HepG2 (cell line): Measurements from ENCODE around the gene DENND4C. TPM values are rescaled to one million over a fixed set of nuclear protein-coding genes. Genes with fewer than 3 reads are reported as not detected.

Experiments used
- ATF7 ChIP-seq, 2 experiments: fragments of 450-650 bp in 1 of 2; sonication (generic) in 1 of 2; formaldehyde crosslinking in 1 of 2; IDR thresholded peaks; 2 replicates each; pipeline versions ENCODE4 v1.4.0 to v1.6.1; 2016 to 2020; ENCODE audit warnings: antibody characterized with exemption in 1 of 2, mild to moderate bottlenecking in 1 of 2, missing genetic modification reagents in 1 of 2
- HDAC2 ChIP-seq: sonication (generic); formaldehyde crosslinking; IDR thresholded peaks from 2 replicates; pipeline ENCODE4 v1.4.0; 2020; ENCODE audit warnings: missing genetic modification reagents
- HMG20B ChIP-seq: conservative IDR thresholded peaks from 2 replicates; pipeline ENCODE4 v1.6.1; 2016; ENCODE audit warnings: missing genetic modification reagents, missing compliant biosample characterization
- HMGXB3 ChIP-seq: sonication (generic); formaldehyde crosslinking; IDR thresholded peaks from 2 replicates; pipeline ENCODE4 v1.4.0; 2020; ENCODE audit warnings: missing genetic modification reagents, borderline replicate concordance
- ISX ChIP-seq: sonication (generic); formaldehyde crosslinking; conservative IDR thresholded peaks from 2 replicates; pipeline ENCODE4 v1.5.0; 2020; ENCODE audit warnings: missing genetic modification reagents
- KDM6A ChIP-seq: IDR thresholded peaks from 2 replicates; pipeline ENCODE4 v1.6.1; 2016; ENCODE audit warnings: low read depth
- NBN ChIP-seq: fragments of 450-650 bp; conservative IDR thresholded peaks from 2 replicates; pipeline ENCODE4 v1.6.1; 2017
- NFKB2 ChIP-seq: sonication (generic); formaldehyde crosslinking; IDR thresholded peaks from 2 replicates; pipeline ENCODE4 v1.4.0; 2020; ENCODE audit warnings: missing genetic modification reagents, borderline replicate concordance
- SIN3B ChIP-seq: fragments of 150-350 bp; IDR thresholded peaks from 2 replicates; pipeline ENCODE4 v1.6.1; 2014; ENCODE audit warnings: low read length
- SRF ChIP-seq: IDR thresholded peaks from 2 replicates; pipeline ENCODE4 v1.6.1; 2011; ENCODE audit warnings: mild to moderate bottlenecking, low read depth, low read length, moderate library complexity
- STAT6 ChIP-seq: sonication (generic); formaldehyde crosslinking; IDR thresholded peaks from 2 replicates; pipeline ENCODE4 v1.4.0; 2020; ENCODE audit warnings: missing genetic modification reagents, mild to moderate bottlenecking, borderline replicate concordance
- ZBTB20 ChIP-seq: sonication (generic); formaldehyde crosslinking; IDR thresholded peaks from 2 replicates; pipeline ENCODE4 v1.8.1; 2023; ENCODE audit warnings: missing genetic modification reagents, low read depth, mild to moderate bottlenecking, borderline replicate concordance
- ZBTB43 ChIP-seq: sonication (generic); formaldehyde crosslinking; conservative IDR thresholded peaks from 2 replicates; pipeline ENCODE4 v1.4.0; 2020; ENCODE audit warnings: missing genetic modification reagents
- ZFP82 ChIP-seq: sonication (generic); formaldehyde crosslinking; IDR thresholded peaks from 2 replicates; pipeline ENCODE4 v1.5.1; 2020; ENCODE audit warnings: mild to moderate bottlenecking, missing genetic modification reagents, borderline replicate concordance
- ZNF354B ChIP-seq: sonication (generic); formaldehyde crosslinking; IDR thresholded peaks from 2 replicates; pipeline ENCODE4 v1.8.0; 2022; ENCODE audit warnings: mild to moderate bottlenecking, missing genetic modification reagents
- ZNF431 ChIP-seq: sonication (generic); formaldehyde crosslinking; IDR thresholded peaks from 2 replicates; pipeline ENCODE4 v1.9.0; 2022; ENCODE audit warnings: missing genetic modification reagents, low read depth, mild to moderate bottlenecking, borderline replicate concordance
- ZNF546 ChIP-seq: sonication (generic); formaldehyde crosslinking; conservative IDR thresholded peaks from 2 replicates; pipeline ENCODE4 v1.8.1; 2023; ENCODE audit warnings: mild to moderate bottlenecking, missing genetic modification reagents
- ZNF574 ChIP-seq: sonication (generic); formaldehyde crosslinking; IDR thresholded peaks from 2 replicates; pipeline ENCODE4 v1.4.0; 2020; ENCODE audit warnings: missing genetic modification reagents
- polyA plus RNA-seq, 8 experiments: library from polyadenylated mRNA; depleted of rRNA in 3 of 8; stranded (reverse) in 7 of 8; unstranded in 1 of 8; fragments of >200 nt; fragmentation: Illumina TruSeq in 4 of 8; extraction: Trizol in 4 of 8; gene quantifications; 2 replicates each; pipeline versions ENCODE4 v1.2.1 to v1.2.3, GENCODE V29; 2011 to 2016; ENCODE audit warnings: low read depth in 4 of 8, missing spikeins in 1 of 8, mixed read lengths in 1 of 8; ENCODE audit not compliant: insufficient read depth in 1 of 8
- total RNA-seq, 5 experiments: library from RNA; depleted of rRNA; stranded (reverse); fragments of >200 nt; fragmentation: Illumina TruSeq; extraction: Trizol; gene quantifications; 2 replicates each; pipeline ENCODE4 v1.2.3, GENCODE V29; 2016; ENCODE audit warnings: low read depth in 1 of 5

Gene DENND4C
- total and polyA plus RNA-seq, 2 of the 13 experiments (the other 11 are each of a cell fraction or from before 2014, with no cell fraction given) = 19.1 to 27.2 TPM

GRCh38 chr9:19230355-19231125 is at the start of gene DENND4C (continued):
- TF ChIP-seq ZNF574 (CRISPR knock-in tag) = peak; percentile 55
- no peak for TF ChIP-seq ISX (CRISPR knock-in tag)
- TF ChIP-seq ZFP82 (CRISPR knock-in tag) = 0 out of 2 replicates have a peak, but pooled peaks have one; percentile 11
- no peak for TF ChIP-seq ATF7 (IDR thresholded peaks at IDR 0.05)
- TF ChIP-seq ATF7 (CRISPR knock-in tag; IDR thresholded peaks at IDR 0.05) = no peak
- no peak for TF ChIP-seq STAT6 (CRISPR knock-in tag)
- no peak for TF ChIP-seq HMG20B (CRISPR knock-in tag)
- 0 out of 2 replicates have a peak, but pooled peaks have one; percentile 32 for TF ChIP-seq ZNF431 (CRISPR knock-in tag)
- no peak for TF ChIP-seq SRF
- TF ChIP-seq SIN3B = no peak
- TF ChIP-seq ZNF546 (CRISPR knock-in tag) = no peak
- no peak for TF ChIP-seq ZNF354B
- TF ChIP-seq ZBTB20 = 0 out of 2 replicates have a peak, but pooled peaks have one; percentile 27
- TF ChIP-seq NFKB2 (CRISPR knock-in tag) = peak; percentile 77; the same call in 1 of the 2 replicates
- peak; percentile 58 for TF ChIP-seq ZBTB43 (CRISPR knock-in tag)
- TF ChIP-seq HMGXB3 (CRISPR knock-in tag) = no peak
- TF ChIP-seq HDAC2 (CRISPR knock-in tag) = peak; percentile 50; the same call in 1 of the 2 replicates
- no peak for TF ChIP-seq KDM6A
- no peak for TF ChIP-seq NBN
